ENCODE measurements around the gene MRPS27.

Gene MRPS27

GRCh38 chr5:72179816-72180440, 140.1 kb downstream of the MRPS27 start:
- Histone ChIP-seq H3K4me2 (ENCODE audit: low read length) (no peak overlapping the region), H3K18ac (ENCODE audit: low read length) (no peak overlapping the region), H3K23ac (ENCODE audit: low read length) (no peak overlapping the region), H3K36me3 (ENCODE audit: control insufficient read depth, insufficient read depth, low read length) (peaks cover 4% of the 10 kb centered on the region), H3K27ac (ENCODE audit: low read depth, low read length) (no peak overlapping the region), H4K5ac (ENCODE audit: low read length) (no peak overlapping the region), H3K4me3 (ENCODE audit: low read length) (no peak overlapping the region), H3K79me1 (ENCODE audit: low read length) (peaks cover 19% of the 10 kb centered on the region), H2BK15ac (replicated peaks; ENCODE audit: low read depth) (no peak overlapping the region), H2BK5ac (ENCODE audit: low read length) (no peak overlapping the region), H3K9ac (ENCODE audit: low read length) (no peak overlapping the region), H3K4ac (ENCODE audit: low read depth, low read length) (no peak overlapping the region), H4K8ac (ENCODE audit: low read depth, low read length) (no peak overlapping the region), H3K56ac (ENCODE audit: low read length) (no peak overlapping the region), H2BK120ac (ENCODE audit: low read depth, low read length) (no peak overlapping the region), H3K79me2 (ENCODE audit: control insufficient read depth, insufficient read depth, low read length) (peaks cover 3% of the 10 kb centered on the region), H3K27me3 (ENCODE audit: insufficient read depth, low read length, poor library complexity) (no peaks in the 10 kb centered on the region), H3K4me1 (ENCODE audit: control insufficient read depth, low read depth, low read length) (no peaks in the 10 kb centered on the region), H2AK5ac (ENCODE audit: low read length) (no peak overlapping the region)
- WGBS (ENCODE audit: extremely low coverage, insufficient coverage, low lambda C conversion rate) = no CpG with 5 or more reads among the region's 11 CpGs
- DNase-seq = no peak

- no peak overlapping the region for H3K9ac ChIP-seq (ENCODE audit: low read length)
- no peaks in the 10 kb centered on the region for H3K4me1 ChIP-seq (ENCODE audit: control insufficient read depth, low read depth, low read length)
- no peaks in the 10 kb centered on the region for H3K27me3 ChIP-seq (ENCODE audit: insufficient read depth, low read length, poor library complexity)
- H3K4ac ChIP-seq (ENCODE audit: low read depth, low read length) = no peak overlapping the region
- peaks cover 3% of the 10 kb centered on the region for H3K79me2 ChIP-seq (ENCODE audit: control insufficient read depth, insufficient read depth, low read length)
- no peak overlapping the region for H2AK5ac ChIP-seq (ENCODE audit: low read length)
- H3K27ac ChIP-seq (ENCODE audit: low read depth, low read length) = peak overlapping the region; percentile 27
- peak; percentile 14 for DNase-seq
- no peak overlapping the region for H4K5ac ChIP-seq (ENCODE audit: low read length)
- no peak overlapping the region for H3K18ac ChIP-seq (ENCODE audit: low read length)
- H2BK15ac ChIP-seq (replicated peaks; ENCODE audit: low read depth) = no peak overlapping the region
- peaks cover 4% of the 10 kb centered on the region for H3K36me3 ChIP-seq (ENCODE audit: control insufficient read depth, insufficient read depth, low read length)
- H4K8ac ChIP-seq (ENCODE audit: low read depth, low read length) = no peak overlapping the region
- WGBS (ENCODE audit: extremely low coverage, insufficient coverage, low lambda C conversion rate) = no CpG with 5 or more reads among the region's 29 CpGs
- no peak overlapping the region for H3K56ac ChIP-seq (ENCODE audit: low read length)
- no peak overlapping the region for H3K4me3 ChIP-seq (ENCODE audit: low read length)
- H2BK120ac ChIP-seq (ENCODE audit: low read depth, low read length) = no peak overlapping the region
- no peak overlapping the region for H3K4me2 ChIP-seq (ENCODE audit: low read length)
- no peak overlapping the region for H2BK5ac ChIP-seq (ENCODE audit: low read length)
- H3K79me1 ChIP-seq (ENCODE audit: low read length) = peaks cover 19% of the 10 kb centered on the region
- no peak overlapping the region for H3K23ac ChIP-seq (ENCODE audit: low read length)
These were observed 140.8 kb downstream of the MRPS27 start for GRCh38 chr5:72179028-72179815.

- no CpG with 5 or more reads among the region's 3 CpGs for WGBS (ENCODE audit: extremely low coverage, insufficient coverage, low lambda C conversion rate)
- no peak overlapping the region for H3K18ac ChIP-seq (ENCODE audit: low read length)
- DNase-seq = no peak
- peaks cover 1% of the 10 kb centered on the region for H3K36me3 ChIP-seq (ENCODE audit: control insufficient read depth, insufficient read depth, low read length)
- no peak overlapping the region for H3K27ac ChIP-seq (ENCODE audit: low read depth, low read length)
- no peak overlapping the region for H3K4ac ChIP-seq (ENCODE audit: low read depth, low read length)
- H3K23ac ChIP-seq (ENCODE audit: low read length) = no peak overlapping the region
- H2BK5ac ChIP-seq (ENCODE audit: low read length) = no peak overlapping the region
- H3K79me2 ChIP-seq (ENCODE audit: control insufficient read depth, insufficient read depth, low read length) = peaks cover 3% of the 10 kb centered on the region
- H2AK5ac ChIP-seq (ENCODE audit: low read length) = no peak overlapping the region
- H3K4me1 ChIP-seq (ENCODE audit: control insufficient read depth, low read depth, low read length) = no peaks in the 10 kb centered on the region
- no peak overlapping the region for H2BK120ac ChIP-seq (ENCODE audit: low read depth, low read length)
- no peak overlapping the region for H3K4me3 ChIP-seq (ENCODE audit: low read length)
- H3K79me1 ChIP-seq (ENCODE audit: low read length) = peaks cover 19% of the 10 kb centered on the region
- no peak overlapping the region for H3K9ac ChIP-seq (ENCODE audit: low read length)
- H3K4me2 ChIP-seq (ENCODE audit: low read length) = no peak overlapping the region
- no peak overlapping the region for H4K5ac ChIP-seq (ENCODE audit: low read length)
- H3K56ac ChIP-seq (ENCODE audit: low read length) = no peak overlapping the region
- H3K27me3 ChIP-seq (ENCODE audit: insufficient read depth, low read length, poor library complexity) = no peaks in the 10 kb centered on the region
- H4K8ac ChIP-seq (ENCODE audit: low read depth, low read length) = no peak overlapping the region
- no peak overlapping the region for H2BK15ac ChIP-seq (replicated peaks; ENCODE audit: low read depth)
These were observed 142.5 kb downstream of the MRPS27 start for GRCh38 chr5:72177538-72177937.

- Histone ChIP-seq H4K5ac (ENCODE audit: low read length) (no peak overlapping the region), H4K8ac (ENCODE audit: low read depth, low read length) (no peak overlapping the region), H3K4me3 (ENCODE audit: low read length) (no peak overlapping the region), H2AK5ac (ENCODE audit: low read length) (no peak overlapping the region), H2BK15ac (replicated peaks; ENCODE audit: low read depth) (no peak overlapping the region), H3K4me2 (ENCODE audit: low read length) (no peak overlapping the region), H3K9ac (ENCODE audit: low read length) (no peak overlapping the region), H3K36me3 (ENCODE audit: control insufficient read depth, insufficient read depth, low read length) (peaks cover 1% of the 10 kb centered on the region), H2BK5ac (ENCODE audit: low read length) (no peak overlapping the region), H3K4me1 (ENCODE audit: control insufficient read depth, low read depth, low read length) (no peaks in the 10 kb centered on the region), H3K18ac (ENCODE audit: low read length) (no peak overlapping the region), H3K4ac (ENCODE audit: low read depth, low read length) (no peak overlapping the region), H3K27me3 (ENCODE audit: insufficient read depth, low read length, poor library complexity) (no peaks in the 10 kb centered on the region), H3K56ac (ENCODE audit: low read length) (no peak overlapping the region), H3K79me2 (ENCODE audit: control insufficient read depth, insufficient read depth, low read length) (peaks cover 4% of the 10 kb centered on the region), H3K27ac (ENCODE audit: low read depth, low read length) (no peak overlapping the region), H3K23ac (ENCODE audit: low read length) (no peak overlapping the region), H2BK120ac (ENCODE audit: low read depth, low read length) (no peak overlapping the region), H3K79me1 (ENCODE audit: low read length) (peaks cover 11% of the 10 kb centered on the region)
- no peak for DNase-seq
- WGBS (ENCODE audit: extremely low coverage, insufficient coverage, low lambda C conversion rate) = no CpG with 5 or more reads among the region's 4 CpGs
These were observed 147.3 kb downstream of the MRPS27 start for GRCh38 chr5:72172786-72173185.

GRCh38 chr5:72171667-72172066, 148.4 kb downstream of the MRPS27 start:
- H3K4me2 ChIP-seq (ENCODE audit: low read length) = no peak overlapping the region
- peaks cover 4% of the 10 kb centered on the region for H3K79me2 ChIP-seq (ENCODE audit: control insufficient read depth, insufficient read depth, low read length)
- no peak overlapping the region for H3K4me3 ChIP-seq (ENCODE audit: low read length)
- H4K8ac ChIP-seq (ENCODE audit: low read depth, low read length) = no peak overlapping the region
- H3K27me3 ChIP-seq (ENCODE audit: insufficient read depth, low read length, poor library complexity) = no peaks in the 10 kb centered on the region
- H3K9ac ChIP-seq (ENCODE audit: low read length) = no peak overlapping the region
- no peak overlapping the region for H3K23ac ChIP-seq (ENCODE audit: low read length)
- H4K5ac ChIP-seq (ENCODE audit: low read length) = no peak overlapping the region
- no peak overlapping the region for H3K56ac ChIP-seq (ENCODE audit: low read length)
- no CpG with 5 or more reads among the region's 6 CpGs for WGBS (ENCODE audit: extremely low coverage, insufficient coverage, low lambda C conversion rate)
- H3K27ac ChIP-seq (ENCODE audit: low read depth, low read length) = no peak overlapping the region
- H3K4ac ChIP-seq (ENCODE audit: low read depth, low read length) = no peak overlapping the region
- H3K18ac ChIP-seq (ENCODE audit: low read length) = no peak overlapping the region
- H2BK15ac ChIP-seq (replicated peaks; ENCODE audit: low read depth) = no peak overlapping the region
- DNase-seq = no peak
- no peak overlapping the region for H2BK120ac ChIP-seq (ENCODE audit: low read depth, low read length)
- peaks cover 1% of the 10 kb centered on the region for H3K4me1 ChIP-seq (ENCODE audit: control insufficient read depth, low read depth, low read length)
- no peak overlapping the region for H2BK5ac ChIP-seq (ENCODE audit: low read length)
- H3K79me1 ChIP-seq (ENCODE audit: low read length) = peaks cover 12% of the 10 kb centered on the region
- H2AK5ac ChIP-seq (ENCODE audit: low read length) = no peak overlapping the region
- peaks cover 1% of the 10 kb centered on the region for H3K36me3 ChIP-seq (ENCODE audit: control insufficient read depth, insufficient read depth, low read length)
